ENCODE data around the gene OR2T1. TPM values are rescaled to one million over a fixed set of nuclear protein-coding genes. Genes with fewer than 3 reads are reported as not detected.

OR2T1 gene
- total and polyA plus RNA-seq, 2 of the 8 experiments (the other 6 are each of a cell fraction or from before 2014, with no cell fraction given): not detected

GRCh38 chr1:248366609-248367008 lies 36.2 kb upstream of the OR2T1 start:
- peaks cover 53 to 60% of the 10 kb centered on the region in 2 experiments for H3K9me3 ChIP-seq (ENCODE audit: insufficient read depth in 2 of 2, low read depth in 1 of 2, low read length in 1 of 2)
- DNase-seq (ENCODE audit: low read depth in 1 of 2, low spot score in 2 of 2) (no peak), FAIRE-seq (no peak)
- H2AK5ac ChIP-seq (ENCODE audit: low read depth, low read length): no peak overlapping the region
- H3K4me1 ChIP-seq (replicated peaks in 1 of 4; ENCODE audit: control insufficient read depth in 3 of 4, insufficient read depth in 4 of 4, low read length in 3 of 4): no peaks in the 10 kb centered on the region
- H2AFZ ChIP-seq (ENCODE audit: low read length): no peak overlapping the region
- H4K5ac ChIP-seq (ENCODE audit: insufficient read length, low read depth, low read length): no peak overlapping the region
- no peak overlapping the region for H4K91ac ChIP-seq (replicated peaks; ENCODE audit: insufficient read length, low read length)
- H3K56ac ChIP-seq (replicated peaks; ENCODE audit: insufficient read length, low read depth, low read length): no peak overlapping the region
- H4K8ac ChIP-seq (ENCODE audit: extremely low read depth, insufficient read depth, low read length): no peak overlapping the region
- H3K4ac ChIP-seq (replicated peaks; ENCODE audit: insufficient read length, low read depth, low read length): no peak overlapping the region
- no peak overlapping the region for H3K4me2 ChIP-seq (ENCODE audit: insufficient read depth in 1 of 2, low read depth in 2 of 2, low read length in 2 of 2)
- H2BK120ac ChIP-seq (replicated peaks; ENCODE audit: low read depth, low read length): no peak overlapping the region
- CTCF ChIA-PET (ENCODE audit: partially characterized antibody): no interaction called here
- H4K20me1 ChIP-seq (replicated peaks in 1 of 2; ENCODE audit: control insufficient read depth in 1 of 2, insufficient read depth in 2 of 2, low read length in 2 of 2): no peaks in the 10 kb centered on the region
- TF ChIP-seq TEAD4 (IDR thresholded peaks at IDR 0.05; ENCODE audit: low read depth, low read length): no peak
- no peak for TF ChIP-seq NRF1 (IDR thresholded peaks at IDR 0.05; ENCODE audit: low read depth, low read length)
- no peak for TF ChIP-seq TBP (IDR thresholded peaks at IDR 0.05; ENCODE audit: low read depth, low read length)
- no peak for TF ChIP-seq SP1 (IDR thresholded peaks at IDR 0.05; ENCODE audit: low read depth, low read length)
- no peak for TF ChIP-seq SUZ12 (IDR thresholded peaks at IDR 0.05; ENCODE audit: low read length)
- no peak for TF ChIP-seq CTCF (IDR thresholded peaks at IDR 0.05; ENCODE audit: control extremely low read depth in 1 of 3, insufficient read depth in 1 of 3, low read depth in 1 of 3, low read length in 3 of 3)
- no peak overlapping the region for H2BK5ac ChIP-seq (ENCODE audit: low read depth, low read length)
- H3K27me3 ChIP-seq (replicated peaks in 1 of 4; ENCODE audit: control insufficient read depth in 3 of 4, extremely low read depth in 1 of 4, insufficient read depth in 3 of 4, low read length in 3 of 4): no peaks in the 10 kb centered on the region
- no peak overlapping the region for H3K4me3 ChIP-seq (ENCODE audit: extremely low read depth in 1 of 4, insufficient read depth in 2 of 4, low read depth in 3 of 4, low read length in 4 of 4)
- POLR2A ChIA-PET (ENCODE audit: partially characterized antibody): no interaction called here
- H3K18ac ChIP-seq (ENCODE audit: extremely low read depth, low read length): no peak overlapping the region
- H2BK15ac ChIP-seq (ENCODE audit: low read length): no peak overlapping the region
- H3K14ac ChIP-seq (ENCODE audit: insufficient read length): no peak overlapping the region
- H3K27ac ChIP-seq (ENCODE audit: low read depth, low read length): no peak overlapping the region
- no peaks in the 10 kb centered on the region for H3K79me1 ChIP-seq (ENCODE audit: low read depth, low read length)
- no peaks in the 10 kb centered on the region for H3K79me2 ChIP-seq (ENCODE audit: control insufficient read depth in 1 of 2, insufficient read depth in 2 of 2, low read length in 2 of 2)
- H3K9ac ChIP-seq (replicated peaks in 1 of 4; ENCODE audit: extremely low read depth in 1 of 4, low read depth in 3 of 4, low read length in 3 of 4): no peak overlapping the region
- no peaks in the 10 kb centered on the region for H3K36me3 ChIP-seq (ENCODE audit: control insufficient read depth in 2 of 4, insufficient read depth in 4 of 4, low read length in 3 of 4)
- H3K23me2 ChIP-seq (ENCODE audit: low read depth, low read length): no peaks in the 10 kb centered on the region
- no peak overlapping the region for H2BK20ac ChIP-seq (ENCODE audit: low read length)
- no peak overlapping the region for H3K23ac ChIP-seq (ENCODE audit: insufficient read length)
- no peak overlapping the region for H2BK12ac ChIP-seq (ENCODE audit: low read depth, low read length)
